Naive thymus-derived CD4-positive, alpha-beta T cell (primary cell): ENCODE data around the gene KBTBD13. TPM values are rescaled to one million over a fixed set of nuclear protein-coding genes. Genes with fewer than 3 reads are reported as not detected.

Experiments
- ATAC-seq: fragments of 150-1000 bp; cut with Tn5 transposase; 2 replicates; pipeline ENCODE4 v1.10.0; 2021; ENCODE audit warnings: mild to moderate bottlenecking, moderate library complexity
- CTCF ChIA-PET: fragments of 350-600 bp; sonication (Branson Sonifier 250); formaldehyde crosslinking; loops from one replicate; lab custom pipeline; 2021; ENCODE audit warnings: antibody characterized with exemption; lab: Charles Lee
- POLR2A ChIA-PET: fragments of 350-600 bp; sonication (Branson Sonifier 250); formaldehyde crosslinking; loops from one replicate; lab custom pipeline; 2021; ENCODE audit warnings: antibody characterized with exemption, inconsistent platforms; lab: Charles Lee
- DNase-seq, 9 donors: peaks; one replicate each; pipeline versions ENCODE4 v3.0.0 to v3.0.0-alpha.2; 2020 to 2022; ENCODE audit warnings: mixed read lengths in 1 of 9
- H3K27ac ChIP-seq: one replicate; pipeline ENCODE4 v1.7.0; 2013; ENCODE audit warnings: mild to moderate bottlenecking, low read depth, low read length, moderate library complexity
- H3K27me3 ChIP-seq, 2 donors: one replicate each; pipeline ENCODE4 v1.7.0; 2013; ENCODE audit warnings: low read length in 2 of 2, mild to moderate bottlenecking in 2 of 2, moderate library complexity in 2 of 2; ENCODE audit not compliant: control insufficient read depth in 2 of 2, insufficient read depth in 2 of 2
- H3K36me3 ChIP-seq, 3 experiments: 1 replicate in 2 of 3; 2 replicates in 1 of 3; pipeline ENCODE4 v1.7.0; 2013; ENCODE audit warnings: low read length in 3 of 3, mild to moderate bottlenecking in 3 of 3, moderate library complexity in 1 of 3; ENCODE audit not compliant: insufficient read depth in 3 of 3, control insufficient read depth in 2 of 3
- H3K4me1 ChIP-seq, 2 donors: one replicate each; pipeline ENCODE4 v1.7.0; 2013; ENCODE audit warnings: low read length in 2 of 2, mild to moderate bottlenecking in 2 of 2, moderate library complexity in 1 of 2; ENCODE audit not compliant: control insufficient read depth in 2 of 2, insufficient read depth in 2 of 2
- H3K4me3 ChIP-seq: 2 replicates; pipeline ENCODE4 v1.7.0; 2013; ENCODE audit warnings: mild to moderate bottlenecking, low read length
- H3K9me3 ChIP-seq, 3 experiments: 1 replicate in 2 of 3; 2 replicates in 1 of 3; pipeline ENCODE4 v1.7.0; 2013; ENCODE audit warnings: low read length in 3 of 3; ENCODE audit not compliant: control insufficient read depth in 2 of 3
- H3K27ac Mint-ChIP-seq, 9 donors: one replicate each; pipeline ENCODE4 v1.8.0; 2020 to 2022; ENCODE audit warnings: mixed read lengths in 9 of 9, mild to moderate bottlenecking in 8 of 9, moderate library complexity in 5 of 9, inconsistent platforms in 2 of 9
- H3K27me3 Mint-ChIP-seq, 5 donors: one replicate each; pipeline ENCODE4 v1.8.0; 2021 to 2022; ENCODE audit warnings: mixed read lengths in 5 of 5, mild to moderate bottlenecking in 1 of 5
- H3K36me3 Mint-ChIP-seq, 5 donors: one replicate each; pipeline ENCODE4 v1.8.0; 2020 to 2022; ENCODE audit warnings: mixed read lengths in 5 of 5, mild to moderate bottlenecking in 3 of 5, inconsistent platforms in 1 of 5
- H3K4me1 Mint-ChIP-seq, 7 donors: one replicate each; pipeline ENCODE4 v1.8.0; 2020 to 2022; ENCODE audit warnings: mixed read lengths in 7 of 7, mild to moderate bottlenecking in 3 of 7, inconsistent platforms in 1 of 7
- H3K4me3 Mint-ChIP-seq, 10 donors: one replicate each; pipeline ENCODE4 v1.8.0; 2020 to 2022; ENCODE audit warnings: mild to moderate bottlenecking in 10 of 10, mixed read lengths in 10 of 10, moderate library complexity in 6 of 10, inconsistent platforms in 2 of 10
- H3K9me3 Mint-ChIP-seq, 11 donors: one replicate each; pipeline ENCODE4 v1.8.0; 2020 to 2022; ENCODE audit warnings: mixed read lengths in 11 of 11, mild to moderate bottlenecking in 4 of 11, inconsistent platforms in 1 of 11, moderate library complexity in 1 of 11
- intact Hi-C, 2 donors: fragments of 100-400 bp; cut with micrococcal nuclease; formaldehyde crosslinking; loops; one replicate each; pipeline ENCODE4 v1.15.1; 2023
- polyA plus RNA-seq, 2 donors: library from polyadenylated mRNA; unstranded; fragments of 300-500 nt; fragmentation: Illumina TruSeq; gene quantifications; one replicate each; pipeline ENCODE4 v1.2.3, GENCODE V29; 2021
- total RNA-seq, 6 experiments: library from RNA in 5 of 6; stranded (reverse) in 5 of 6; gene quantifications; 1 replicate in 5 of 6; 2 replicates in 1 of 6; pipeline ENCODE4 v1.2.3 and lab custom pipeline; 2021 to 2026

The KBTBD13 gene
- total and polyA plus RNA-seq, 7 experiments from 2014 or later, result not detected

- intact Hi-C loops, result loop anchor here in 1 of 2 donors (2.0 kb wide), 1 partner anchor 19 kb away; the partner anchor contains the start of gene MTFMT
- POLR2A ChIA-PET, result no interaction called here
- Histone ChIP-seq H3K27ac (no peak overlapping the region), H3K9me3 (no peaks in the 10 kb centered on the region), H3K4me3 (no peak overlapping the region), H3K36me3 (no peaks in the 10 kb centered on the region), H3K27me3 (no peaks in the 10 kb centered on the region), H3K4me1 (peaks cover 4 to 11% of the 10 kb centered on the region in 2 donors)
- CTCF ChIA-PET, result interaction anchor here (0.7 kb wide), 1 partner anchor 1286 kb away, joined by 7 read pairs; no protein-coding TSS in a partner anchor
- no peak for ATAC-seq
- Mint-ChIP-seq H3K36me3 (no peaks in the 10 kb centered on the region), H3K27me3 (peaks cover 0 to 10% (median 4%) of the 10 kb centered on the region in 5 donors), H3K27ac (peak overlapping the region in 1 of 9 donors; percentile 60), H3K9me3 (no peaks in the 10 kb centered on the region), H3K4me1 (peaks cover 0 to 18% (median 12%) of the 10 kb centered on the region in 7 donors), H3K4me3 (no peak overlapping the region)
- no peak for DNase-seq
These were observed 28.3 kb upstream of the KBTBD13 start for GRCh38 chr15:65048241-65048640.

DNA sequence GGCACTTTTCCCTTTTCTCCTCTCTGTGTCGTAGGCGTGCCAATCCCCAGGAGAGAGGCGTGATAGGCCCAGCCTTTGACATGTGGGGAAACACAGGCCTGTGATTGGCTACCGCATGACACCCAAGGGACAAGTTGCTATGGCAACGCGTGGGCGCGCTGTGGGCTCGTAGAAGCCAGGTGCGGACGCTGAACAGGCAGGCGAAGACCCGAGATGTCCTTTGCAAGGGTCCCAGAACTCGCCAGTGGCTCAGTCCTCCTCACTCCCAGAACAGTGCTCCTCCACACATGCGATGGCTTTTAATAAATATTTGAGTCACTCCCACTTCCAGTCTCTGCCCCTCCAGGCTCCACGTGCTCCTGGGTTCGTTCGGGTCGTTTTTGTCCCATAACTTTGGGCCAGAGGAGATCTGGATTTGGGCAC, 27.1 kb upstream of the KBTBD13 start:
- Histone ChIP-seq H3K9me3 (no peaks in the 10 kb centered on the region), H3K36me3 (no peaks in the 10 kb centered on the region), H3K27me3 (no peaks in the 10 kb centered on the region), H3K27ac (no peak overlapping the region), H3K4me3 (peak overlapping the region; percentile 62), H3K4me1 (peaks cover 4 to 11% of the 10 kb centered on the region in 2 donors)
- peak; percentile 59 to 89 (median 83) for DNase-seq
- intact Hi-C loops, result loop anchor here in 1 of 2 donors (1.0 to 2.0 kb wide), 2 partner anchors 21 to 237 kb away; partner anchors contain the start of genes MTFMT and PARP16
- ATAC-seq, result peak; percentile 99
- ChIA-PET POLR2A (no interaction called here), CTCF (no interaction called here)
- no peaks in the 10 kb centered on the region for H3K36me3 Mint-ChIP-seq
- peaks cover 0 to 18% (median 12%) of the 10 kb centered on the region in 7 donors for H3K4me1 Mint-ChIP-seq
- H3K4me3 Mint-ChIP-seq, result peak overlapping the region; percentile 63 to 88 (median 74)
- H3K9me3 Mint-ChIP-seq, result no peaks in the 10 kb centered on the region
- H3K27ac Mint-ChIP-seq, result peak overlapping the region in 7 of 9 donors; percentile 10 to 80 (median 63)
- H3K27me3 Mint-ChIP-seq, result peaks cover 0 to 10% (median 0%) of the 10 kb centered on the region in 5 donors

- H3K9me3 ChIP-seq, result no peaks in the 10 kb centered on the region
- H3K27me3 Mint-ChIP-seq, result peaks cover 0 to 10% (median 0%) of the 10 kb centered on the region in 5 donors
- H3K4me3 Mint-ChIP-seq, result peak overlapping the region in 8 of 10 donors; percentile 1 to 88 (median 68)
- CTCF ChIA-PET, result no interaction called here
- peak overlapping the region in 6 of 9 donors; percentile 4 to 80 (median 72) for H3K27ac Mint-ChIP-seq
- H3K4me3 ChIP-seq, result no peak overlapping the region
- H3K9me3 Mint-ChIP-seq, result no peaks in the 10 kb centered on the region
- H3K27ac ChIP-seq, result no peak overlapping the region
- peaks cover 0 to 18% (median 13%) of the 10 kb centered on the region in 7 donors for H3K4me1 Mint-ChIP-seq
- DNase-seq (no peak), ATAC-seq (no peak)
- no peaks in the 10 kb centered on the region for H3K36me3 ChIP-seq
- POLR2A ChIA-PET, result no interaction called here
- no peaks in the 10 kb centered on the region for H3K27me3 ChIP-seq
- H3K36me3 Mint-ChIP-seq, result no peaks in the 10 kb centered on the region
- intact Hi-C loops, result no loop called here
- H3K4me1 ChIP-seq, result peaks cover 4 to 11% of the 10 kb centered on the region in 2 donors
These were observed 26.3 kb upstream of the KBTBD13 start for GRCh38 chr15:65050270-65050669.

DNA sequence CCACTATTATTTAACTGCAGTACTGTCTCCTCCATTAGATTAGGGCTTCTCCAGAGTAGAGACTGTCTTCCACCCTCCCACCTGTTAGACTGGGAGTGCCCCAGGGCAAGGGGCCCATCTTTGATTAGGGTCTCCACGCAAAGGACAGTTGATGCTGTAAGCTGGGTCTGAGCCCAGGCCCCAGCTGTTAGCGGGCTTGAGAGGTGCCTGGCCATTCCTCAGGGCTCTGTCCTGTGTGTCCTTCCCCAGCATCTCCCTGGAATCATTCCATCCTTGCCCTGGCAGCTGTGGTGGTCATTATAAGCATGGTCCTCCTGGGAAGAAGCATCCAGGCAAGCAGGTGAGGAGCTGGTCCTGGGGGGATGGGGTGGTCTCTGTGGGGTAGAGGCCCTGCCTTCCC, 25.3 kb upstream of the KBTBD13 start:
- Histone ChIP-seq H3K27ac (no peak overlapping the region), H3K9me3 (no peaks in the 10 kb centered on the region), H3K4me1 (peaks cover 4 to 11% of the 10 kb centered on the region in 2 donors), H3K4me3 (no peak overlapping the region), H3K36me3 (no peaks in the 10 kb centered on the region), H3K27me3 (no peaks in the 10 kb centered on the region)
- H3K4me1 Mint-ChIP-seq, result peaks cover 0 to 21% (median 15%) of the 10 kb centered on the region in 7 donors
- H3K36me3 Mint-ChIP-seq, result no peaks in the 10 kb centered on the region
- DNase-seq (no peak), ATAC-seq (no peak)
- H3K27me3 Mint-ChIP-seq, result peaks cover 0 to 10% (median 0%) of the 10 kb centered on the region in 5 donors
- CTCF ChIA-PET, result no interaction called here
- peak overlapping the region in 3 of 10 donors; percentile 2 to 54 (median 23) for H3K4me3 Mint-ChIP-seq
- peak overlapping the region in 3 of 9 donors; percentile 22 to 59 (median 42) for H3K27ac Mint-ChIP-seq
- intact Hi-C loops, result no loop called here
- POLR2A ChIA-PET, result no interaction called here
- H3K9me3 Mint-ChIP-seq, result no peaks in the 10 kb centered on the region

- no peaks in the 10 kb centered on the region for H3K36me3 ChIP-seq
- ATAC-seq (no peak), DNase-seq (no peak)
- no peaks in the 10 kb centered on the region for H3K36me3 Mint-ChIP-seq
- no peak overlapping the region for H3K4me3 Mint-ChIP-seq
- H3K27me3 ChIP-seq, result no peaks in the 10 kb centered on the region
- H3K4me3 ChIP-seq, result no peak overlapping the region
- H3K4me1 Mint-ChIP-seq, result peaks cover 0 to 21% (median 15%) of the 10 kb centered on the region in 7 donors
- H3K27ac Mint-ChIP-seq, result no peak overlapping the region
- H3K27ac ChIP-seq, result no peak overlapping the region
- H3K9me3 ChIP-seq, result no peaks in the 10 kb centered on the region
- ChIA-PET POLR2A (no interaction called here), CTCF (interaction anchor here (0.7 kb wide), 1 partner anchor 336 kb away, joined by 3 read pairs; no protein-coding TSS in a partner anchor)
- H3K9me3 Mint-ChIP-seq, result no peaks in the 10 kb centered on the region
- peaks cover 4 to 11% of the 10 kb centered on the region in 2 donors for H3K4me1 ChIP-seq
- H3K27me3 Mint-ChIP-seq, result peaks cover 0 to 4% (median 0%) of the 10 kb centered on the region in 5 donors
- intact Hi-C loops, result no loop called here
These were observed 23.6 kb upstream of the KBTBD13 start for GRCh38 chr15:65052956-65053355.

- H3K27me3 ChIP-seq, result no peaks in the 10 kb centered on the region
- H3K4me3 ChIP-seq, result no peak overlapping the region
- DNase-seq (peak; percentile 21 to 58 (median 45)), ATAC-seq (peak; percentile 50)
- intact Hi-C loops, result loop anchor here (1.0 to 2.0 kb wide), 7 partner anchors 24 to 330 kb away; partner anchors contain the start of gene RNU5B-1 (in 2 of the 2)
- H3K27ac ChIP-seq, result no peak overlapping the region
- Mint-ChIP-seq H3K4me1 (peaks cover 0 to 16% (median 9%) of the 10 kb centered on the region in 7 donors), H3K36me3 (no peaks in the 10 kb centered on the region), H3K27ac (no peak overlapping the region), H3K9me3 (no peaks in the 10 kb centered on the region), H3K27me3 (peaks cover 0 to 3% (median 0%) of the 10 kb centered on the region in 5 donors), H3K4me3 (no peak overlapping the region)
- H3K36me3 ChIP-seq, result no peaks in the 10 kb centered on the region
- no peaks in the 10 kb centered on the region for H3K9me3 ChIP-seq
- ChIA-PET POLR2A (interaction anchor here (1.0 to 1.7 kb wide), 2 partner anchors 25 to 243 kb away, joined by 3 to 6 read pairs; no protein-coding TSS in a partner anchor), CTCF (interaction anchor here (0.6 to 1.0 kb wide), 4 partner anchors 32 to 263 kb away, joined by 3 to 4 read pairs (median 3); no protein-coding TSS in a partner anchor)
- peaks cover 0 to 4% of the 10 kb centered on the region in 2 donors for H3K4me1 ChIP-seq
These were observed 22.0 kb upstream of the KBTBD13 start for GRCh38 chr15:65054333-65055200.
